ENCODE data around the gene MAP4K3. TPM values are rescaled to one million over a fixed set of nuclear protein-coding genes. Genes with fewer than 3 reads are reported as not detected.

Gene MAP4K3
- total and polyA plus RNA-seq, 9 of the 15 experiments (the other 6 are each of a cell fraction or from before 2014, with no cell fraction given) = 3.1 to 30.0 (median 16.9) TPM

DNA sequence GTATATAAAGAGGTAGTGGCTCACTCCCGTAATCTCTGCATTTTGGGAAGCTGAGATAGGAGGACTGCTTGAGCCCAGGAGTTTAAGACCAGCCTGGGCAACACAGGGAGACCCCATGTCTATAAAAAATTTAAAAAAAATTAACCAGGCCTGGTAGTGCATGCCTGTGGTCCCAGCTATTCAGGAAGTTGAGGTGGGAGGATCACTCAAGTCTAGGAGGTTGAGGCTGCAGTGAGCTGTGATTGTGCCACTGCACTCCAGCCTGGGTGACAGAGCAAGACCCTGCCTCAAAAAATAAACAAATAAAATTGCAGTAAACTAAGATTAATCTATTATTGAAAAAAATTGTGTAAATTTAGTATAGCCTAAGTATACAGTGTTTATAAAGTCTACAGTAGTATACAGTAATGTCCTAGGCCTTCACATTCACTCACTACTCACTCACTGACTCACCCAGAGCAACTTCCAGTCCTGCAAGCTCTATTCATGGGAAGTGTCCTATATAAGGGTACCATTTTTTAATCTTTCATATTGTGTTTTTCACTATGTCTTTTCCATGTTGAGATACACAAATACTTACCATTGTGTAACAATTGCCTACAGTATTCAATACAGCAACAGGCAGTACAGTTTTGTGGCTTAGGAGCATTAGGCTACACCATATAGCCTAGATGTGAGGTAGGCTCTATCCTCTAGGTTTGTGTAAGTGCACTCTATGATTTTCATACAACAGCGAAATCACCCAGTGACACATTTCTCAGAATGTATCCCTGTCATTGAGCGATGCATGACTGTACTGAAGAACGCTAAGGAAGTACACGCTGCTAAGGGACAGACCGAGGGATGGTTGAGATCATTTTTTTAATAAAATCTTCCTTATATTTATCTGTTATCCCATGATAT is 10.4 kb upstream of the MAP4K3 start (continued):
- TF ChIP-seq, protein P1, sequence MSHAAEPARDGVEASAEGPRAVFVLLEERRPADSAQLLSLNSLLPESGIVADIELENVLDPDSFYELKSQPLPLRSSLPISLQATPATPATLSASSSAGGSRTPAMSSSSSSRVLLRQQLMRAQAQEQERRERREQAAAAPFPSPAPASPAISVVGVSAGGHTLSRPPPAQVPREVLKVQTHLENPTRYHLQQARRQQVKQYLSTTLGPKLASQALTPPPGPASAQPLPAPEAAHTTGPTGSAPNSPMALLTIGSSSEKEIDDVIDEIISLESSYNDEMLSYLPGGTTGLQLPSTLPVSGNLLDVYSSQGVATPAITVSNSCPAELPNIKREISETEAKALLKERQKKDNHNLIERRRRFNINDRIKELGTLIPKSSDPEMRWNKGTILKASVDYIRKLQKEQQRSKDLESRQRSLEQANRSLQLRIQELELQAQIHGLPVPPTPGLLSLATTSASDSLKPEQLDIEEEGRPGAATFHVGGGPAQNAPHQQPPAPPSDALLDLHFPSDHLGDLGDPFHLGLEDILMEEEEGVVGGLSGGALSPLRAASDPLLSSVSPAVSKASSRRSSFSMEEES (CRISPR knock-in tag; IDR thresholded peaks at IDR 0.05) = no peak
- TF ChIP-seq, protein P2, sequence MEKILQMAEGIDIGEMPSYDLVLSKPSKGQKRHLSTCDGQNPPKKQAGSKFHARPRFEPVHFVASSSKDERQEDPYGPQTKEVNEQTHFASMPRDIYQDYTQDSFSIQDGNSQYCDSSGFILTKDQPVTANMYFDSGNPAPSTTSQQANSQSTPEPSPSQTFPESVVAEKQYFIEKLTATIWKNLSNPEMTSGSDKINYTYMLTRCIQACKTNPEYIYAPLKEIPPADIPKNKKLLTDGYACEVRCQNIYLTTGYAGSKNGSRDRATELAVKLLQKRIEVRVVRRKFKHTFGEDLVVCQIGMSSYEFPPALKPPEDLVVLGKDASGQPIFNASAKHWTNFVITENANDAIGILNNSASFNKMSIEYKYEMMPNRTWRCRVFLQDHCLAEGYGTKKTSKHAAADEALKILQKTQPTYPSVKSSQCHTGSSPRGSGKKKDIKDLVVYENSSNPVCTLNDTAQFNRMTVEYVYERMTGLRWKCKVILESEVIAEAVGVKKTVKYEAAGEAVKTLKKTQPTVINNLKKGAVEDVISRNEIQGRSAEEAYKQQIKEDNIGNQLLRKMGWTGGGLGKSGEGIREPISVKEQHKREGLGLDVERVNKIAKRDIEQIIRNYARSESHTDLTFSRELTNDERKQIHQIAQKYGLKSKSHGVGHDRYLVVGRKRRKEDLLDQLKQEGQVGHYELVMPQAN (IDR thresholded peaks at IDR 0.05; ENCODE audit: borderline replicate concordance) = no peak
- TF ChIP-seq SP1 (CRISPR knock-in tag; IDR thresholded peaks at IDR 0.05) (no peak), SPI1 (IDR thresholded peaks at IDR 0.05; ENCODE audit: borderline replicate concordance, low read depth, low read length) (no peak), TCF3 (CRISPR knock-in tag; IDR thresholded peaks at IDR 0.05) (no peak), RUNX1 (IDR thresholded peaks at IDR 0.05; ENCODE audit: low read depth) (no peak)
- TF ChIP-seq, protein P3, sequence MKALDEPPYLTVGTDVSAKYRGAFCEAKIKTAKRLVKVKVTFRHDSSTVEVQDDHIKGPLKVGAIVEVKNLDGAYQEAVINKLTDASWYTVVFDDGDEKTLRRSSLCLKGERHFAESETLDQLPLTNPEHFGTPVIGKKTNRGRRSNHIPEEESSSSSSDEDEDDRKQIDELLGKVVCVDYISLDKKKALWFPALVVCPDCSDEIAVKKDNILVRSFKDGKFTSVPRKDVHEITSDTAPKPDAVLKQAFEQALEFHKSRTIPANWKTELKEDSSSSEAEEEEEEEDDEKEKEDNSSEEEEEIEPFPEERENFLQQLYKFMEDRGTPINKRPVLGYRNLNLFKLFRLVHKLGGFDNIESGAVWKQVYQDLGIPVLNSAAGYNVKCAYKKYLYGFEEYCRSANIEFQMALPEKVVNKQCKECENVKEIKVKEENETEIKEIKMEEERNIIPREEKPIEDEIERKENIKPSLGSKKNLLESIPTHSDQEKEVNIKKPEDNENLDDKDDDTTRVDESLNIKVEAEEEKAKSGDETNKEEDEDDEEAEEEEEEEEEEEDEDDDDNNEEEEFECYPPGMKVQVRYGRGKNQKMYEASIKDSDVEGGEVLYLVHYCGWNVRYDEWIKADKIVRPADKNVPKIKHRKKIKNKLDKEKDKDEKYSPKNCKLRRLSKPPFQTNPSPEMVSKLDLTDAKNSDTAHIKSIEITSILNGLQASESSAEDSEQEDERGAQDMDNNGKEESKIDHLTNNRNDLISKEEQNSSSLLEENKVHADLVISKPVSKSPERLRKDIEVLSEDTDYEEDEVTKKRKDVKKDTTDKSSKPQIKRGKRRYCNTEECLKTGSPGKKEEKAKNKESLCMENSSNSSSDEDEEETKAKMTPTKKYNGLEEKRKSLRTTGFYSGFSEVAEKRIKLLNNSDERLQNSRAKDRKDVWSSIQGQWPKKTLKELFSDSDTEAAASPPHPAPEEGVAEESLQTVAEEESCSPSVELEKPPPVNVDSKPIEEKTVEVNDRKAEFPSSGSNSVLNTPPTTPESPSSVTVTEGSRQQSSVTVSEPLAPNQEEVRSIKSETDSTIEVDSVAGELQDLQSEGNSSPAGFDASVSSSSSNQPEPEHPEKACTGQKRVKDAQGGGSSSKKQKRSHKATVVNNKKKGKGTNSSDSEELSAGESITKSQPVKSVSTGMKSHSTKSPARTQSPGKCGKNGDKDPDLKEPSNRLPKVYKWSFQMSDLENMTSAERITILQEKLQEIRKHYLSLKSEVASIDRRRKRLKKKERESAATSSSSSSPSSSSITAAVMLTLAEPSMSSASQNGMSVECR (CRISPR knock-in tag; IDR thresholded peaks at IDR 0.05) = no peak
